Measurements from ENCODE around the gene HDAC8.
"Not testable (repeated sequence)": the region's sequence is repeated elsewhere in the genome, so short reads cannot be mapped to it uniquely, and the experiment has no call there.

Gene HDAC8

GRCh38 chrX:72367516-72367915 is 205.1 kb downstream of the HDAC8 start:
- no peak for DNase-seq

- no peak for DNase-seq
These were observed 205.8 kb downstream of the HDAC8 start for GRCh38 chrX:72366701-72367454.

GRCh38 chrX:72366178-72366577 is 206.5 kb downstream of the HDAC8 start:
- DNase-seq = no peak

GRCh38 chrX:72365126-72365525 is 207.5 kb downstream of the HDAC8 start:
- DNase-seq = no peak

- DNase-seq = no peak
These were observed 212.3 kb downstream of the HDAC8 start for GRCh38 chrX:72360326-72360725.

GRCh38 chrX:72358313-72358712 is 214.3 kb downstream of the HDAC8 start:
- no peak for DNase-seq

- no peak for DNase-seq
These were observed 219.9 kb downstream of the HDAC8 start for GRCh38 chrX:72352786-72353185.

- no peak for DNase-seq
These were observed 220.9 kb downstream of the HDAC8 start for GRCh38 chrX:72351606-72352334.

- no peak for DNase-seq
These were observed 223.5 kb downstream of the HDAC8 start for GRCh38 chrX:72349190-72349589.

GRCh38 chrX:72348247-72348979 is 224.2 kb downstream of the HDAC8 start:
- DNase-seq = no peak

GRCh38 chrX:72347366-72347765 is 225.3 kb downstream of the HDAC8 start:
- DNase-seq = no peak

GRCh38 chrX:72346302-72346949 is 226.2 kb downstream of the HDAC8 start:
- no peak for DNase-seq

GRCh38 chrX:72340626-72341025 is 232.0 kb downstream of the HDAC8 start:
- no peak for DNase-seq

- no peak for DNase-seq
These were observed 232.6 kb downstream of the HDAC8 start for GRCh38 chrX:72340041-72340440.

GRCh38 chrX:72330131-72330530 is 242.5 kb downstream of the HDAC8 start:
- DNase-seq = no peak

GRCh38 chrX:72326605-72327300 is 245.9 kb downstream of the HDAC8 start:
- DNase-seq = no peak

- DNase-seq = not testable (repeated sequence)
These were observed 253.0 kb downstream of the HDAC8 start for GRCh38 chrX:72319651-72320050.

GRCh38 chrX:72317139-72317538 is 255.5 kb downstream of the HDAC8 start:
- DNase-seq = no peak

- no peak for DNase-seq
These were observed 256.1 kb downstream of the HDAC8 start for GRCh38 chrX:72316408-72317110.

- DNase-seq = no peak
These were observed 257.8 kb downstream of the HDAC8 start for GRCh38 chrX:72314881-72315280.

- DNase-seq = no peak
These were observed 258.7 kb downstream of the HDAC8 start for GRCh38 chrX:72313707-72314641.
